ENCODE measurements around the gene LARP1B.
"Not testable (repeated sequence)": the region's sequence is repeated elsewhere in the genome, so short reads cannot be mapped to it uniquely, and the experiment has no call there.

Gene LARP1B

DNA sequence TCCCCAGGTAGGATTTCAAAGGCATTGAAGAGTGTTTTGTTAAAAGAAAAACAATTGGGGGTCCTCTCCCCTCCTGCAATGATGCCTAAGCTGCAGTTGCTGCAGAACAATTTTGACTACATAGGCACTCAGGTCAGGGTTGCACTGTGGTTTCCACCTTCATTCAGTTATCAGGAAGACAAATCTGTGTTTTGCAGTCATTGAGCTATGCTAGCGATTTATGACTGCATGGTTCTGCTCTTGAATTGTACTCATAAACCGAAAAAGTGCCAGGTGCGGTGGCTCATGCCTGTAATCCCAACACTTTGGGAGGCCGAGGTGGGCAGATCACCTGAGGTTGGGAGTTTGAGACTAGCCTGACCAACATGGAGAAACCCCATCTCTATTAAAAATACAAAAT is 197.1 kb downstream of the LARP1B start:
- H3K4me3 ChIP-seq (ENCODE audit: low read length); H3K9me3 ChIP-seq (ENCODE audit: control insufficient read depth, low read depth, low read length); H3K27me3 ChIP-seq (ENCODE audit: control insufficient read depth, insufficient read depth, low read length); H3K9ac ChIP-seq (ENCODE audit: low read length); H3K27ac ChIP-seq (ENCODE audit: low read length); H3K4me1 ChIP-seq (ENCODE audit: control insufficient read depth, low read depth, low read length); H3K36me3 ChIP-seq (ENCODE audit: control insufficient read depth, low read depth, low read length): not testable (repeated sequence)

DNA sequence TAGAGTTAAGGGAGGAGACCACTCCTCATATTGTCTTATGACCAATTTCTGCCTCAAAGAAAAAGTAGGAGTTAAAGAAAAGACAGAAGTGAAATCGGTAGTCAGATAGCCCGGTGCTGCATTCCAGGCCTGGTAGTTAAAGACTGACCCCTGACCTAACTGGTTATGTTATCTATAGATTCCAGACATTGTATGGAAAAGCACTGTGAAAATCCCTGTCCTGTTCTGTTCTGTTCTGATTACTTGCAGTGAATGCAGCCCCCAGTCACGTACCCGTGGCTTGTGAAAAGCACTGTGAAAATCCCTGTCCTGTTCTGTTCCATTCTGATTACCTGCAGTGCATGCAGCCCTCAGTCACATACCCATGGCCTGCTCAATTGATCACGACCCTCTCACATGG is 198.8 kb downstream of the LARP1B start:
- not testable (repeated sequence) for H3K9ac ChIP-seq (ENCODE audit: low read length); H3K9me3 ChIP-seq (ENCODE audit: control insufficient read depth, low read depth, low read length); H3K36me3 ChIP-seq (ENCODE audit: control insufficient read depth, low read depth, low read length); H3K4me3 ChIP-seq (ENCODE audit: low read length); H3K4me1 ChIP-seq (ENCODE audit: control insufficient read depth, low read depth, low read length); H3K27me3 ChIP-seq (ENCODE audit: control insufficient read depth, insufficient read depth, low read length); H3K27ac ChIP-seq (ENCODE audit: low read length)

Measured in iPS-18a (cell line).